Stimulated activated naive B cell treated with anti-CD40 and anti-IgM and Interleukin-4, amounts not matched to agents 10 μg/mL and 1 μg/mL and 100 μg/mL, for 72 hours (primary cell): Measurements from ENCODE around the gene LRFN2.

Experiments
- ATAC-seq, 2 donors: fragments of 150-1000 bp; cut with Tn5 transposase; replicated peaks; 2 replicates each; pipeline ENCODE4 v1.10.0; 2021; ENCODE audit warnings: moderate library complexity in 1 of 2
- DNase-seq: peaks from one replicate; pipeline ENCODE4 v3.0.0; 2021
- H3K27ac Mint-ChIP-seq: one replicate; pipeline ENCODE4 v1.8.0; 2022; ENCODE audit warnings: mild to moderate bottlenecking, mixed read lengths
- H3K27me3 Mint-ChIP-seq, 2 donors: one replicate each; pipeline ENCODE4 v1.8.0; 2022; ENCODE audit warnings: mixed read lengths in 2 of 2
- H3K36me3 Mint-ChIP-seq, 2 donors: one replicate each; pipeline ENCODE4 v1.8.0; 2022; ENCODE audit warnings: mixed read lengths in 2 of 2, mild to moderate bottlenecking in 1 of 2
- H3K4me1 Mint-ChIP-seq, 2 donors: one replicate each; pipeline ENCODE4 v1.8.0; 2022; ENCODE audit warnings: mixed read lengths in 2 of 2, mild to moderate bottlenecking in 1 of 2
- H3K4me3 Mint-ChIP-seq, 2 donors: one replicate each; pipeline ENCODE4 v1.8.0; 2022; ENCODE audit warnings: mild to moderate bottlenecking in 2 of 2, mixed read lengths in 2 of 2, moderate library complexity in 1 of 2
- H3K9me3 Mint-ChIP-seq, 2 donors: one replicate each; pipeline ENCODE4 v1.8.0; 2022; ENCODE audit warnings: mixed read lengths in 2 of 2, mild to moderate bottlenecking in 1 of 2

The LRFN2 gene

GRCh38 chr6:40505191-40505810 is 81.9 kb downstream of the LRFN2 start:
- no peaks in the 10 kb centered on the region for H3K9me3 Mint-ChIP-seq
- ATAC-seq (no peak), DNase-seq (no peak)
- H3K27me3 Mint-ChIP-seq = no peaks in the 10 kb centered on the region
- H3K27ac Mint-ChIP-seq = no peak overlapping the region
- no peak overlapping the region for H3K4me3 Mint-ChIP-seq
- no peaks in the 10 kb centered on the region for H3K36me3 Mint-ChIP-seq
- no peaks in the 10 kb centered on the region for H3K4me1 Mint-ChIP-seq

GRCh38 chr6:40504274-40504673 is 82.9 kb downstream of the LRFN2 start:
- Mint-ChIP-seq H3K4me3 (no peak overlapping the region), H3K27me3 (no peaks in the 10 kb centered on the region), H3K9me3 (no peaks in the 10 kb centered on the region), H3K27ac (no peak overlapping the region), H3K36me3 (no peaks in the 10 kb centered on the region), H3K4me1 (no peaks in the 10 kb centered on the region)
- ATAC-seq (no peak), DNase-seq (no peak)

- H3K27me3 Mint-ChIP-seq = no peaks in the 10 kb centered on the region
- no peaks in the 10 kb centered on the region for H3K4me1 Mint-ChIP-seq
- no peaks in the 10 kb centered on the region for H3K36me3 Mint-ChIP-seq
- ATAC-seq (no peak), DNase-seq (no peak)
- no peaks in the 10 kb centered on the region for H3K9me3 Mint-ChIP-seq
- no peak overlapping the region for H3K4me3 Mint-ChIP-seq
- no peak overlapping the region for H3K27ac Mint-ChIP-seq
Observed at GRCh38 chr6:40500227-40500626, 86.9 kb downstream of the LRFN2 start.

GRCh38 chr6:40499215-40499614 is 87.9 kb downstream of the LRFN2 start:
- Mint-ChIP-seq H3K36me3 (no peaks in the 10 kb centered on the region), H3K4me1 (no peaks in the 10 kb centered on the region), H3K27me3 (no peaks in the 10 kb centered on the region), H3K27ac (no peak overlapping the region), H3K9me3 (no peaks in the 10 kb centered on the region), H3K4me3 (no peak overlapping the region)
- ATAC-seq (no peak), DNase-seq (no peak)

- Mint-ChIP-seq H3K4me3 (no peak overlapping the region), H3K27ac (no peak overlapping the region), H3K4me1 (no peaks in the 10 kb centered on the region), H3K9me3 (no peaks in the 10 kb centered on the region), H3K27me3 (no peaks in the 10 kb centered on the region), H3K36me3 (no peaks in the 10 kb centered on the region)
- no peak for DNase-seq
- ATAC-seq = no peak
Observed at GRCh38 chr6:40498148-40498547, 89.0 kb downstream of the LRFN2 start.

DNA sequence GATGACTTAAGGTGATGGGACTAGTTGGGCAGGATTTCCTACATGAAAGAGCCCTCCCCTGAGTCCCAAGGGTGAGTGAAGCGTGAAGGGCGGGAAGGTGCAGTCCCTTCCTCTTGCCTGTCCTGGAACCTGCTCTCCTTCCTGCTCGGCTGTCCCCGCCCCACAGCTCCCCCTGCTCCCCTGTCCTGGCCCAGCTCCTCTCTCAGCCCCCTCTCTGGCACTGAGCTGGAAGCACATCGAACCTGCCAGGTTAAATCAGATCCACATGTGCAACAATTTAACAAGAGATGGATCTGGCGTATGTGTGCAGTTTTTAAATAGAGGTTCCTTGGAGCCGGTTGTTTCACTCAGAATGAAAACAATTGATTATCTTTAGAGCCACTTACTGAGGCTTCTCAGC is 95.0 kb downstream of the LRFN2 start:
- no peaks in the 10 kb centered on the region for H3K27me3 Mint-ChIP-seq
- H3K27ac Mint-ChIP-seq = no peak overlapping the region
- no peaks in the 10 kb centered on the region for H3K9me3 Mint-ChIP-seq
- H3K4me3 Mint-ChIP-seq = no peak overlapping the region
- H3K36me3 Mint-ChIP-seq = no peaks in the 10 kb centered on the region
- ATAC-seq = no peak
- H3K4me1 Mint-ChIP-seq = no peaks in the 10 kb centered on the region
- no peak for DNase-seq

DNA sequence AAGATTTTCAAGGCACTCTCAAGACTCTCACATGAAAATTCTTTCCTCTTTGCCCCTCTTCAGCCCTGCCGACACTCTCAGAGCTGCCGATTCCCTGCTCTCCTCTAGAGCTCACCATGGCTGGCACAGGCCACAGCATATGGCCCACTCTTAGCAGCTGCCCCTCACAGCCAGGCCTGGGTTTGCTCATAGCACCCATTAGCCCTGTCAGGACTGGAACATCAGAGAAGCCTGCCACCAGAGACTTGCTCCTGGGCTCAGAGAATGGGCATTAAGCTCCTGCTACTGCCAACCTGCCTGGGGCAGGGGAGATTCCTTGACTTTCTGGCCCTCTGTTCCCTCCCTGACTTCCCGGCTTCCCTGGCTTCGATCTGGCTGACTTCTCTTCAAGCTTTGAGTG is 96.7 kb downstream of the LRFN2 start:
- Mint-ChIP-seq H3K4me3 (no peak overlapping the region), H3K27me3 (no peaks in the 10 kb centered on the region), H3K36me3 (no peaks in the 10 kb centered on the region), H3K4me1 (no peaks in the 10 kb centered on the region), H3K9me3 (no peaks in the 10 kb centered on the region), H3K27ac (no peak overlapping the region)
- DNase-seq (no peak), ATAC-seq (no peak)

DNA sequence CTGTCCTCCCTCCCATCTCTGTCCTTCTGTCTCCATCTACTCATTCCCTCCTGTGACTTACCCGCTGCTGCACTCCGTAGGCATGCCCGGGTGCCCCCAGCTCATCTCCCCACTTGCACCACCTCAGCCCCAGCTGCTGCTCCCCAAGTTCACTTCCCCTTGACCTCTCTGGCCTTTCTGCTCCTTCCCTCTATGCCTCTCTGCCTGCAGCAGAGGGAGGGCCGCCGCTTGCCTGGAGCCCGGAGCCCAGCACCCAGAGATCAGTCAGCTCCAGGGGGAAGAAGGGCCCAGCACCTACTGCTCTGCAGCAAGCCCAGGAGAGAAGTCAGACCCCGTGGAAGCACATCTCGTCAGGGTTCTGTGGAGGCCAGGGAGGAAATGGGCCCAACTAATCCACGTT is 97.4 kb downstream of the LRFN2 start:
- DNase-seq (no peak), ATAC-seq (no peak)
- H3K9me3 Mint-ChIP-seq = no peaks in the 10 kb centered on the region
- H3K4me3 Mint-ChIP-seq = no peak overlapping the region
- no peak overlapping the region for H3K27ac Mint-ChIP-seq
- H3K36me3 Mint-ChIP-seq = no peaks in the 10 kb centered on the region
- H3K27me3 Mint-ChIP-seq = no peaks in the 10 kb centered on the region
- no peaks in the 10 kb centered on the region for H3K4me1 Mint-ChIP-seq

DNA sequence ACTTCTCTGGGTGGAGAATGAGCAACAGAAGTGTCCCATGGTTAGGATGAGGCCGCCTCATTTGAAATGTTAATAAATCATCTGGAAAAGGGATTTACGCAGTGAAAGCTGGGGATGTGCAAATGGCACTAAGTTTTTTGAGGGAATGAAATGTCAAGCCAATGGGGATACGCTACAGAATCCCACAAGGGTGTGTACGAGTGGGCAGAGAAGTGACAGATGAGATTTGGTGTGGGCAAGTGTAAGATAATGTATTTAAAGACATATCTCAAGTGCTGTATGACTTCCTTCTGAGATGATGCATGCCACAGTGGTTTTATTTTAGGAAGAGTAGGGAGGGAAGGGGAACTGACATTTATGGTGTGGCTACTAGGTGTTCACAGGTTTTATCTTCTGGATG is 100.6 kb downstream of the LRFN2 start:
- no peaks in the 10 kb centered on the region for H3K9me3 Mint-ChIP-seq
- no peaks in the 10 kb centered on the region for H3K36me3 Mint-ChIP-seq
- H3K4me3 Mint-ChIP-seq = no peak overlapping the region
- no peaks in the 10 kb centered on the region for H3K27me3 Mint-ChIP-seq
- H3K4me1 Mint-ChIP-seq = no peaks in the 10 kb centered on the region
- H3K27ac Mint-ChIP-seq = no peak overlapping the region
- no peak for DNase-seq
- no peak for ATAC-seq

GRCh38 chr6:40485795-40486194 is 101.4 kb downstream of the LRFN2 start:
- H3K4me3 Mint-ChIP-seq = no peak overlapping the region
- no peak overlapping the region for H3K27ac Mint-ChIP-seq
- no peaks in the 10 kb centered on the region for H3K27me3 Mint-ChIP-seq
- no peaks in the 10 kb centered on the region for H3K4me1 Mint-ChIP-seq
- DNase-seq (no peak), ATAC-seq (no peak)
- H3K36me3 Mint-ChIP-seq = no peaks in the 10 kb centered on the region
- H3K9me3 Mint-ChIP-seq = no peaks in the 10 kb centered on the region

GRCh38 chr6:40485300-40485699 is 101.9 kb downstream of the LRFN2 start:
- Mint-ChIP-seq H3K27ac (no peak overlapping the region), H3K36me3 (no peaks in the 10 kb centered on the region), H3K4me3 (no peak overlapping the region), H3K4me1 (no peaks in the 10 kb centered on the region), H3K27me3 (no peaks in the 10 kb centered on the region), H3K9me3 (no peaks in the 10 kb centered on the region)
- ATAC-seq = peak in 1 of 2 donors; percentile 27
- DNase-seq = no peak

DNA sequence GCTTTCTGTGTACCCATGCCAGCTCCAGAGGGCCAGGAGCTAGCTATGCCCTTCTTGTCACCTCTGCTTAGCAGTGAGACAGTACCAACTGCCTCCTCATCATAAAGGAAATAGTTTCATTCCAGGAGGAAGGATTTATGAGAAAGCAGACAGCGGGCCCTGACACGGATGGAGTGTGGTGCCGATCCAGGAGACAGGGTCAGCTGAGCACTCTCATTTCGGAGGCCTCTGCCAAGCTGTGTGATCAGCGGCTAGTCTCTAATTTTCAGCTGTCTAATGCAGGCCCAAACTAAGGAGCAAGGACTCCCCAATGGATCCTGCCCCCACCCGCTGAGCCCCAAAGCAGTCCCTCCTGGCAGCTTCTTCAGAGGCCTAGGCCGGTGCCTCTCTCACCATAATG is 103.1 kb downstream of the LRFN2 start:
- no peak for ATAC-seq

DNA sequence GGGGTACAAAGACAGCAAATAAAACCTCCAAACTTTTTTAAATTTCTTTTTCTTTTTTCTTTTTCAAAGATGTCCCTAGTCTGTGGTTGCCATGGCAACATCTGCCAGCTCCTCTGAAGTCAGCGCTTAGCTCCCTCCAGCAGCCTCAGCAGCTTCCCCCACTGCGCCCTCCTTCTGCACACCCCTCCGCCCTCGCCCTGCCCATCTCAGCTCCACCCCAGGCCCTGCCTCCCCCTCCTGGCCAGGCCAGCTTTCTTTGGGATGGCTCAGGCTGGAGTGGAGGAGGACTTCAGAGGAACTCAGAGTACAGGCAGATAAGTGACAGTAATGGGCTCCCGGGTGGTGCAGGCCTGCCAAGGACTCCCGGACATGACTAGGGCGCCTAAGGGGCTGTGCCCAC is 104.6 kb downstream of the LRFN2 start:
- H3K4me3 Mint-ChIP-seq = no peak overlapping the region
- no peak for ATAC-seq
- H3K27ac Mint-ChIP-seq = no peak overlapping the region
- H3K36me3 Mint-ChIP-seq = no peaks in the 10 kb centered on the region
- H3K4me1 Mint-ChIP-seq = no peaks in the 10 kb centered on the region
- no peak for DNase-seq
- no peaks in the 10 kb centered on the region for H3K27me3 Mint-ChIP-seq
- H3K9me3 Mint-ChIP-seq = no peaks in the 10 kb centered on the region

More for the DNA sequence above, 103.1 kb downstream of the LRFN2 start:
- no peak overlapping the region for H3K27ac Mint-ChIP-seq
- H3K4me1 Mint-ChIP-seq = no peaks in the 10 kb centered on the region
- DNase-seq = no peak
- no peaks in the 10 kb centered on the region for H3K36me3 Mint-ChIP-seq
- H3K9me3 Mint-ChIP-seq = no peaks in the 10 kb centered on the region
- no peaks in the 10 kb centered on the region for H3K27me3 Mint-ChIP-seq
- H3K4me3 Mint-ChIP-seq = no peak overlapping the region

GRCh38 chr6:40480678-40481077 is 106.5 kb downstream of the LRFN2 start:
- no peak for ATAC-seq
- Mint-ChIP-seq H3K4me1 (no peaks in the 10 kb centered on the region), H3K36me3 (no peaks in the 10 kb centered on the region), H3K4me3 (no peak overlapping the region), H3K27ac (no peak overlapping the region), H3K27me3 (no peaks in the 10 kb centered on the region), H3K9me3 (no peaks in the 10 kb centered on the region)
- no peak for DNase-seq

DNA sequence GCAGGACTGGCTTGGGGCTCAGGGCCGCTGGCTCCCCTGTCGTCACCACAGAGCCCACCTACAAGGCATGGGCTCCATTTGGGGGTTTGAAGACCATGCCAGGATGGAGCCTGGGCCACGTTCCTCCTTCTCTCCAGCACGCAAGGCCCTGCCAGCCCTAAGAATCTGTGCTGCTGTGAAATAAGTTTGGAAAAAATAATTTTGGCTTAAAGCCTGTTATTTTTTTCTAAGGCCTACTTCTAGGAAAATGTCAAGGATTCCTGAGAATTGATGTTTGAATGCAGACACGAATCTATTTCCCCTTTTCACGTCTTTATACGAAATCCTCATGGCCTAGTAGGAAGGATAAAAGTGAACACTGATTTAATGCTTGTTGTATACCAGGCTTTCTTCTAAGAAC is 107.5 kb downstream of the LRFN2 start:
- H3K36me3 Mint-ChIP-seq = no peaks in the 10 kb centered on the region
- no peak overlapping the region for H3K4me3 Mint-ChIP-seq
- H3K9me3 Mint-ChIP-seq = no peaks in the 10 kb centered on the region
- ATAC-seq = no peak
- H3K4me1 Mint-ChIP-seq = no peaks in the 10 kb centered on the region
- H3K27ac Mint-ChIP-seq = no peak overlapping the region
- H3K27me3 Mint-ChIP-seq = no peaks in the 10 kb centered on the region
- no peak for DNase-seq
